GM19043 (cell line): ENCODE data around the gene ABHD6.
"Not testable (repeated sequence)": the region's sequence is repeated elsewhere in the genome, so short reads cannot be mapped to it uniquely, and the experiment has no call there.

Experiments used
- ATAC-seq: cut with Tn5 transposase; IDR thresholded peaks from one replicate; pipeline ENCODE4 v1.9.1; 2021; ENCODE audit warnings: low read depth; ENCODE audit not compliant: unreplicated experiment

The ABHD6 gene

GRCh38 chr3:58237238-58237940 is at the start of gene ABHD6:
ABHD6 (plus strand) TSS chr3:58237792; CDS start chr3:58256587, 18,795 bp downstream.
- ATAC-seq = peak; percentile 63

GRCh38 chr3:58188173-58188564 is 49.4 kb upstream of the ABHD6 start:
- ATAC-seq = no peak

- ATAC-seq = no peak
These were observed 48.6 kb upstream of the ABHD6 start for GRCh38 chr3:58188921-58189451.

- ATAC-seq = no peak
These were observed 47.9 kb upstream of the ABHD6 start for GRCh38 chr3:58189691-58190090.

GRCh38 chr3:58190291-58190690 is 47.3 kb upstream of the ABHD6 start:
- ATAC-seq = no peak

GRCh38 chr3:58190882-58191281 is 46.7 kb upstream of the ABHD6 start:
- no peak for ATAC-seq

GRCh38 chr3:58191361-58191991 is 46.1 kb upstream of the ABHD6 start:
- ATAC-seq = no peak

GRCh38 chr3:58192069-58192468 is 45.5 kb upstream of the ABHD6 start:
- no peak for ATAC-seq

GRCh38 chr3:58193682-58194407 is 43.7 kb upstream of the ABHD6 start:
- no peak for ATAC-seq

GRCh38 chr3:58197588-58197987 is 40.0 kb upstream of the ABHD6 start:
- ATAC-seq = no peak

GRCh38 chr3:58198362-58198761 is 39.2 kb upstream of the ABHD6 start:
- no peak for ATAC-seq

- no peak for ATAC-seq
These were observed 38.8 kb upstream of the ABHD6 start for GRCh38 chr3:58198804-58199203.

- ATAC-seq = no peak
These were observed 37.4 kb upstream of the ABHD6 start for GRCh38 chr3:58200121-58200709.

GRCh38 chr3:58200846-58201355 is 36.7 kb upstream of the ABHD6 start:
- no peak for ATAC-seq

- ATAC-seq = not testable (repeated sequence)
These were observed 36.1 kb upstream of the ABHD6 start for GRCh38 chr3:58201451-58201850.

GRCh38 chr3:58202917-58203360 is 34.7 kb upstream of the ABHD6 start:
- peak; percentile 78 for ATAC-seq

- ATAC-seq = no peak
These were observed 34.1 kb upstream of the ABHD6 start for GRCh38 chr3:58203541-58203940.

- no peak for ATAC-seq
These were observed 32.9 kb upstream of the ABHD6 start for GRCh38 chr3:58204720-58205119.

- no peak for ATAC-seq
These were observed 31.6 kb upstream of the ABHD6 start for GRCh38 chr3:58205981-58206380.

GRCh38 chr3:58206406-58207011 is 31.1 kb upstream of the ABHD6 start:
- ATAC-seq = no peak
